ENCODE measurements around the gene RPS6KB2.

DNA sequence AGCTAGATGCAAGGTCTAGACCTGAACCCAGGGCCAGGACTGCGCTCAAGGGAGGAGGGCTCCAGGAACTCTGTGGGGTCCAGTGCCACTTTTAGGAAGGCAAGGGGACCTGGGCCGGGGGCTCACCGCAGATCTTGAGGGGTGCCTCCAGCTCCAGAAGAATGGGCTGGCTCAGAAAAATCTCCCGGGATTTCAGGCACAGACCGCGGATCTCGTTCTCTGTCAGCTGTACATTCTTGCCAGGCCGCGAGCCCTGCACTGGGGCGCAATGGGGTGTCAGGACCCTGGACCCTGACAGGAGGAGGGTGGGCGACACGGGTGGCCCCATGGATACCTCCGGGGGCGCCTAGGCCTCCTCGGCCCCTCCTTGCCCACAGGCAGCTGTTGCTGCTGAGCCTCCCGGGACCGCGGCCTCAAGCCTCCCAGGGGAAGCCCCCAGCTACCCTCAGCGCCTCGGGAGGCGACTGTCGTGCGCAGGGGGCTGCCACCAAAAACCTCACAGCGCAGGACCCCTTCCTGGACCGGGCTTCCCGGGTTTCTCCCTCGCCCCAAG lies 27.3 kb upstream of the RPS6KB2 start:
- TF ChIP-seq, protein P1, sequence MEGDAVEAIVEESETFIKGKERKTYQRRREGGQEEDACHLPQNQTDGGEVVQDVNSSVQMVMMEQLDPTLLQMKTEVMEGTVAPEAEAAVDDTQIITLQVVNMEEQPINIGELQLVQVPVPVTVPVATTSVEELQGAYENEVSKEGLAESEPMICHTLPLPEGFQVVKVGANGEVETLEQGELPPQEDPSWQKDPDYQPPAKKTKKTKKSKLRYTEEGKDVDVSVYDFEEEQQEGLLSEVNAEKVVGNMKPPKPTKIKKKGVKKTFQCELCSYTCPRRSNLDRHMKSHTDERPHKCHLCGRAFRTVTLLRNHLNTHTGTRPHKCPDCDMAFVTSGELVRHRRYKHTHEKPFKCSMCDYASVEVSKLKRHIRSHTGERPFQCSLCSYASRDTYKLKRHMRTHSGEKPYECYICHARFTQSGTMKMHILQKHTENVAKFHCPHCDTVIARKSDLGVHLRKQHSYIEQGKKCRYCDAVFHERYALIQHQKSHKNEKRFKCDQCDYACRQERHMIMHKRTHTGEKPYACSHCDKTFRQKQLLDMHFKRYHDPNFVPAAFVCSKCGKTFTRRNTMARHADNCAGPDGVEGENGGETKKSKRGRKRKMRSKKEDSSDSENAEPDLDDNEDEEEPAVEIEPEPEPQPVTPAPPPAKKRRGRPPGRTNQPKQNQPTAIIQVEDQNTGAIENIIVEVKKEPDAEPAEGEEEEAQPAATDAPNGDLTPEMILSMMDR (conservative IDR thresholded peaks at IDR 0.05 in 1 of 2, IDR thresholded peaks at IDR 0.05 in 1 of 2; ENCODE audit: extremely low read depth in 1 of 2, insufficient read depth in 1 of 2, low read depth in 1 of 2, low read length in 2 of 2): no peak
- TF ChIP-seq EZH2 (IDR thresholded peaks at IDR 0.05; ENCODE audit: borderline replicate concordance, low read length): no peak

All from mammary epithelial cell (primary cell).